ENCODE results near the gene OR1J1. TPM values are rescaled to one million over a fixed set of nuclear protein-coding genes. Genes with fewer than 3 reads are reported as not detected.
A peak's percentile ranks its signal among the peaks of the same experiment; 100 is the strongest.

OR1J1 gene
- total RNA-seq (not detected), polyA plus RNA-seq (not detected)

GRCh38 chr9:122477826-122478225, at the start of gene OR1J1:
TSS of gene OR1J1 (minus strand) at chr9:122477926. CDS start at chr9:122477926, 0 bp downstream.
- Histone ChIP-seq H3K9me3 (ENCODE audit: control insufficient read depth in 1 of 2, low read length in 2 of 2) (no peaks in the 10 kb centered on the region), H3K36me3 (ENCODE audit: insufficient read depth, low read length) (no peaks in the 10 kb centered on the region), H3K4me3 (ENCODE audit: low read length in 2 of 2) (no peak within 1 kb of the TSS), H3K27me3 (ENCODE audit: insufficient read depth, low read length) (no peaks in the 10 kb centered on the region), H3K4me1 (ENCODE audit: insufficient read depth, low read length) (no peaks in the 10 kb centered on the region), H3K27ac (ENCODE audit: low read depth, low read length) (no peak within 1 kb of the TSS)
- DNase-seq, result no peak
- intact Hi-C loops (cut with micrococcal nuclease), result no loop called here
- peak within 1 kb of the TSS in 1 of 7 donors; percentile 43 for H3K27ac Mint-ChIP-seq
- H3K4me1 Mint-ChIP-seq, result no peaks in the 10 kb centered on the region
- no peaks in the 10 kb centered on the region for H3K9me3 Mint-ChIP-seq
- ChIA-PET CTCF (ENCODE audit: partially characterized antibody) (no interaction called here), POLR2A (ENCODE audit: partially characterized antibody) (no interaction called here)
- H3K4me3 Mint-ChIP-seq, result peak within 1 kb of the TSS in 1 of 8 donors; percentile 11
- H3K27me3 Mint-ChIP-seq, result peaks cover 11 to 12% of the 10 kb centered on the region in 2 donors
- no peaks in the 10 kb centered on the region for H3K36me3 Mint-ChIP-seq

GRCh38 chr9:122527193-122527592, 49.5 kb upstream of the OR1J1 start, which contains the start of gene OR1N1:
TSS of gene OR1N1 (minus strand) at chr9:122527293. CDS start at chr9:122527293, 0 bp downstream.
- Histone ChIP-seq H3K4me1 (ENCODE audit: insufficient read depth, low read length) (no peaks in the 10 kb centered on the region), H3K4me3 (ENCODE audit: low read length in 2 of 2) (no peak within 1 kb of the TSS), H3K36me3 (ENCODE audit: insufficient read depth, low read length) (no peaks in the 10 kb centered on the region), H3K27ac (ENCODE audit: low read depth, low read length) (no peak within 1 kb of the TSS), H3K9me3 (ENCODE audit: control insufficient read depth in 1 of 2, low read length in 2 of 2) (no peaks in the 10 kb centered on the region), H3K27me3 (ENCODE audit: insufficient read depth, low read length) (no peaks in the 10 kb centered on the region)
- intact Hi-C loops (cut with micrococcal nuclease), result no loop called here
- no peak within 1 kb of the TSS for H3K4me3 Mint-ChIP-seq
- ChIA-PET POLR2A (ENCODE audit: partially characterized antibody) (no interaction called here), CTCF (ENCODE audit: partially characterized antibody) (no interaction called here)
- peaks cover 0 to 2% (median 0%) of the 10 kb centered on the region in 4 donors for H3K4me1 Mint-ChIP-seq
- DNase-seq, result no peak
- peaks cover 11 to 15% of the 10 kb centered on the region in 2 donors for H3K27me3 Mint-ChIP-seq
- H3K27ac Mint-ChIP-seq, result no peak within 1 kb of the TSS
- no peaks in the 10 kb centered on the region for H3K9me3 Mint-ChIP-seq
- no peaks in the 10 kb centered on the region for H3K36me3 Mint-ChIP-seq

GRCh38 chr9:122526602-122527001, 48.9 kb upstream of the OR1J1 start:
- H3K9me3 Mint-ChIP-seq, result no peaks in the 10 kb centered on the region
- H3K4me1 Mint-ChIP-seq, result peaks cover 0 to 2% (median 0%) of the 10 kb centered on the region in 4 donors
- POLR2A ChIA-PET (ENCODE audit: partially characterized antibody), result no interaction called here

GRCh38 chr9:122519376-122519775, 41.6 kb upstream of the OR1J1 start:
- Histone ChIP-seq H3K27me3 (ENCODE audit: insufficient read depth, low read length) (no peaks in the 10 kb centered on the region), H3K4me3 (ENCODE audit: low read length in 2 of 2) (no peak overlapping the region), H3K27ac (ENCODE audit: low read depth, low read length) (no peak overlapping the region), H3K36me3 (ENCODE audit: insufficient read depth, low read length) (no peaks in the 10 kb centered on the region), H3K4me1 (ENCODE audit: insufficient read depth, low read length) (no peaks in the 10 kb centered on the region), H3K9me3 (ENCODE audit: control insufficient read depth in 1 of 2, low read length in 2 of 2) (no peaks in the 10 kb centered on the region)
- ChIA-PET CTCF (ENCODE audit: partially characterized antibody) (no interaction called here), POLR2A (ENCODE audit: partially characterized antibody) (no interaction called here)
- no peak overlapping the region for H3K4me3 Mint-ChIP-seq
- no peaks in the 10 kb centered on the region for H3K36me3 Mint-ChIP-seq
- H3K27me3 Mint-ChIP-seq, result peaks cover 8 to 13% of the 10 kb centered on the region in 2 donors
- H3K27ac Mint-ChIP-seq, result no peak overlapping the region
- intact Hi-C loops (cut with micrococcal nuclease), result no loop called here
- no peaks in the 10 kb centered on the region for H3K9me3 Mint-ChIP-seq
- no peak for DNase-seq
- H3K4me1 Mint-ChIP-seq, result no peaks in the 10 kb centered on the region

More at GRCh38 chr9:122526602-122527001, 48.9 kb upstream of the OR1J1 start:
- Histone ChIP-seq H3K4me3 (ENCODE audit: low read length in 2 of 2) (no peak overlapping the region), H3K9me3 (ENCODE audit: control insufficient read depth in 1 of 2, low read length in 2 of 2) (no peaks in the 10 kb centered on the region), H3K4me1 (ENCODE audit: insufficient read depth, low read length) (no peaks in the 10 kb centered on the region), H3K27ac (ENCODE audit: low read depth, low read length) (no peak overlapping the region), H3K27me3 (ENCODE audit: insufficient read depth, low read length) (no peaks in the 10 kb centered on the region), H3K36me3 (ENCODE audit: insufficient read depth, low read length) (no peaks in the 10 kb centered on the region)
- intact Hi-C loops (cut with micrococcal nuclease), result no loop called here
- no peaks in the 10 kb centered on the region for H3K36me3 Mint-ChIP-seq
- CTCF ChIA-PET (ENCODE audit: partially characterized antibody), result no interaction called here
- no peak overlapping the region for H3K27ac Mint-ChIP-seq
- peaks cover 13 to 16% of the 10 kb centered on the region in 2 donors for H3K27me3 Mint-ChIP-seq
- H3K4me3 Mint-ChIP-seq, result no peak overlapping the region
- no peak for DNase-seq

GRCh38 chr9:122518841-122519240, 41.1 kb upstream of the OR1J1 start, which contains the start of gene OR1J4:
TSS of gene OR1J4 (plus strand) at chr9:122519141. CDS start at chr9:122519141, 0 bp downstream.
- CTCF ChIA-PET (ENCODE audit: partially characterized antibody), result no interaction called here

GRCh38 chr9:122518226-122518625, 40.5 kb upstream of the OR1J1 start:
- H3K27ac Mint-ChIP-seq, result no peak overlapping the region
- H3K4me1 Mint-ChIP-seq, result no peaks in the 10 kb centered on the region
- no peaks in the 10 kb centered on the region for H3K36me3 Mint-ChIP-seq
- DNase-seq, result no peak
- H3K4me3 Mint-ChIP-seq, result no peak overlapping the region
- intact Hi-C loops (cut with micrococcal nuclease), result no loop called here
- H3K27me3 ChIP-seq (ENCODE audit: insufficient read depth, low read length), result no peaks in the 10 kb centered on the region
- H3K4me3 ChIP-seq (ENCODE audit: low read length in 2 of 2), result no peak overlapping the region
- ChIA-PET POLR2A (ENCODE audit: partially characterized antibody) (no interaction called here), CTCF (ENCODE audit: partially characterized antibody) (no interaction called here)
- no peaks in the 10 kb centered on the region for H3K4me1 ChIP-seq (ENCODE audit: insufficient read depth, low read length)
- no peaks in the 10 kb centered on the region for H3K9me3 ChIP-seq (ENCODE audit: control insufficient read depth in 1 of 2, low read length in 2 of 2)
- peaks cover 7 to 10% of the 10 kb centered on the region in 2 donors for H3K27me3 Mint-ChIP-seq
- H3K9me3 Mint-ChIP-seq, result no peaks in the 10 kb centered on the region
- H3K36me3 ChIP-seq (ENCODE audit: insufficient read depth, low read length), result no peaks in the 10 kb centered on the region
- H3K27ac ChIP-seq (ENCODE audit: low read depth, low read length), result no peak overlapping the region

More at GRCh38 chr9:122518841-122519240, 41.1 kb upstream of the OR1J1 start, which contains the start of gene OR1J4:
- H3K4me3 ChIP-seq (ENCODE audit: low read length in 2 of 2), result no peak within 1 kb of the TSS
- H3K27me3 ChIP-seq (ENCODE audit: insufficient read depth, low read length), result no peaks in the 10 kb centered on the region
- H3K36me3 ChIP-seq (ENCODE audit: insufficient read depth, low read length), result no peaks in the 10 kb centered on the region
- Mint-ChIP-seq H3K4me1 (no peaks in the 10 kb centered on the region), H3K9me3 (no peaks in the 10 kb centered on the region), H3K36me3 (no peaks in the 10 kb centered on the region), H3K27me3 (peaks cover 8 to 13% of the 10 kb centered on the region in 2 donors), H3K27ac (no peak within 1 kb of the TSS), H3K4me3 (no peak within 1 kb of the TSS)
- no peaks in the 10 kb centered on the region for H3K4me1 ChIP-seq (ENCODE audit: insufficient read depth, low read length)
- intact Hi-C loops (cut with micrococcal nuclease), result no loop called here
- POLR2A ChIA-PET (ENCODE audit: partially characterized antibody), result no interaction called here
- H3K9me3 ChIP-seq (ENCODE audit: control insufficient read depth in 1 of 2, low read length in 2 of 2), result no peaks in the 10 kb centered on the region
- no peak within 1 kb of the TSS for H3K27ac ChIP-seq (ENCODE audit: low read depth, low read length)
- no peak for DNase-seq

- intact Hi-C loops (cut with micrococcal nuclease), result no loop called here
- peak within 1 kb of the TSS in 1 of 7 donors; percentile 39 for H3K27ac Mint-ChIP-seq
- H3K4me1 Mint-ChIP-seq, result no peaks in the 10 kb centered on the region
- Histone ChIP-seq H3K27me3 (ENCODE audit: insufficient read depth, low read length) (no peaks in the 10 kb centered on the region), H3K4me3 (ENCODE audit: low read length in 2 of 2) (no peak within 1 kb of the TSS), H3K36me3 (ENCODE audit: insufficient read depth, low read length) (no peaks in the 10 kb centered on the region), H3K27ac (ENCODE audit: low read depth, low read length) (no peak within 1 kb of the TSS), H3K4me1 (ENCODE audit: insufficient read depth, low read length) (no peaks in the 10 kb centered on the region), H3K9me3 (ENCODE audit: control insufficient read depth in 1 of 2, low read length in 2 of 2) (no peaks in the 10 kb centered on the region)
- DNase-seq, result no peak
- peaks cover 0 to 4% (median 0%) of the 10 kb centered on the region in 8 donors for H3K9me3 Mint-ChIP-seq
- no peaks in the 10 kb centered on the region for H3K36me3 Mint-ChIP-seq
- ChIA-PET POLR2A (ENCODE audit: partially characterized antibody) (no interaction called here), CTCF (ENCODE audit: partially characterized antibody) (interaction anchor here (0.9 kb wide), 1 partner anchor 12 kb away, joined by 3 read pairs; no protein-coding TSS in a partner anchor)
- H3K27me3 Mint-ChIP-seq, result peaks cover 12 to 16% of the 10 kb centered on the region in 2 donors
- no peak within 1 kb of the TSS for H3K4me3 Mint-ChIP-seq
Observed at GRCh38 chr9:122510502-122510901, 32.8 kb upstream of the OR1J1 start, which contains the start of gene OR1J2. TSS of gene OR1J2 (plus strand) at chr9:122510802. CDS start at chr9:122510802, 0 bp downstream.
